IMR-90 (cell line): Measurements from ENCODE around the gene GOLGA1. TPM values are rescaled to one million over a fixed set of nuclear protein-coding genes. Genes with fewer than 3 reads are reported as not detected.

Experiments
- ATAC-seq: fragments of 200-7000 bp; cut with Tn5 transposase; 2 replicates; pipeline ENCODE4 v1.9.1; 2020; ENCODE audit warnings: low read depth, mild to moderate bottlenecking, moderate library complexity
- Bru-seq: library from RNA; stranded (reverse); fragments of 400-500 nt; gene quantifications from one replicate; lab custom pipeline; 2021; lab: Mats Ljungman, UMichigan
- BruChase-seq, 2 experiments: library from RNA; stranded (reverse); fragments of 400-500 nt; gene quantifications; one replicate each; lab custom pipeline; 2021; lab: Mats Ljungman, UMichigan
- BruUV-seq: library from RNA; stranded (reverse); fragments of 400-500 nt; replicated peaks from 2 replicates; lab custom pipeline; 2021; lab: Mats Ljungman, UMichigan
- CTCF ChIA-PET: fragments of 300-600 bp; formaldehyde crosslinking; extraction: SDS; loops from one replicate; lab custom pipeline; 2021; ENCODE audit warnings: antibody characterized with exemption; lab: Yijun Ruan, JAX
- POLR2A ChIA-PET: fragments of 300-600 bp; sonication (Branson Sonifier 250); formaldehyde crosslinking; loops from one replicate; lab custom pipeline; 2022; ENCODE audit warnings: antibody characterized with exemption; ENCODE audit not compliant: unreplicated experiment; lab: Charles Lee
- DNase-seq: peaks from one replicate; pipeline ENCODE4 v3.0.0; 2013
- H2AFZ ChIP-seq: replicated peaks from 2 replicates; pipeline ENCODE3; 2013; ENCODE audit warnings: low read length, mild to moderate bottlenecking; ENCODE audit not compliant: poor library complexity
- H2AK5ac ChIP-seq: 2 replicates; pipeline ENCODE4 v1.6.1; 2013; ENCODE audit warnings: low read depth, low read length, inconsistent platforms
- H2AK9ac ChIP-seq: replicated peaks from 2 replicates; pipeline ENCODE3; 2013; ENCODE audit warnings: mild to moderate bottlenecking, low read depth, low read length, moderate library complexity; ENCODE audit not compliant: poor library complexity
- H2BK120ac ChIP-seq: 2 replicates; pipeline ENCODE4 v1.6.1; 2013; ENCODE audit warnings: low read depth, low read length, inconsistent platforms
- H2BK15ac ChIP-seq: 3 replicates; pipeline ENCODE4 v1.6.1; 2013; ENCODE audit warnings: low read depth, low read length, inconsistent platforms
- H2BK20ac ChIP-seq: 2 replicates; pipeline ENCODE4 v1.6.1; 2013; ENCODE audit warnings: low read depth, mild to moderate bottlenecking, inconsistent platforms, low read length, moderate library complexity
- H2BK5ac ChIP-seq: 2 replicates; pipeline ENCODE4 v1.6.1; 2013; ENCODE audit warnings: mild to moderate bottlenecking, low read depth, low read length, inconsistent platforms; ENCODE audit not compliant: poor library complexity, severe bottlenecking
- H3K14ac ChIP-seq: replicated peaks from 2 replicates; pipeline ENCODE4 v1.6.1; 2013; ENCODE audit warnings: low read depth, low read length, inconsistent platforms
- H3K18ac ChIP-seq: 2 replicates; pipeline ENCODE4 v1.6.1; 2013; ENCODE audit warnings: low read depth, low read length, control low read depth
- H3K23ac ChIP-seq: 2 replicates; pipeline ENCODE4 v1.6.1; 2013; ENCODE audit warnings: low read depth, low read length, inconsistent platforms
- H3K27ac ChIP-seq: 2 replicates; pipeline ENCODE4 v1.5.1; 2013; ENCODE audit warnings: mild to moderate bottlenecking, control low read depth, low read length; ENCODE audit not compliant: insufficient read depth
- H3K27me3 ChIP-seq: 2 replicates; pipeline ENCODE4 v1.6.1; 2013; ENCODE audit warnings: low read length; ENCODE audit not compliant: control insufficient read depth, insufficient read depth
- H3K36me3 ChIP-seq: 2 replicates; pipeline ENCODE4 v1.6.1; 2013; ENCODE audit warnings: low read length, mixed read lengths; ENCODE audit not compliant: control insufficient read depth, insufficient read depth
- H3K4ac ChIP-seq: 2 replicates; pipeline ENCODE4 v1.6.1; 2013; ENCODE audit warnings: low read depth, low read length, inconsistent platforms
- H3K4me1 ChIP-seq: 2 replicates; pipeline ENCODE4 v1.6.1; 2013; ENCODE audit warnings: low read length, mixed read lengths; ENCODE audit not compliant: control insufficient read depth, insufficient read depth
- H3K4me2 ChIP-seq: 2 replicates; pipeline ENCODE4 v1.6.1; 2013; ENCODE audit warnings: low read depth, mild to moderate bottlenecking, control low read depth, low read length, moderate library complexity
- H3K4me3 ChIP-seq: 2 replicates; pipeline ENCODE4 v1.5.1; 2013; ENCODE audit warnings: low read depth, mild to moderate bottlenecking, control low read depth, low read length, moderate library complexity; ENCODE audit not compliant: insufficient read depth
- H3K56ac ChIP-seq: 2 replicates; pipeline ENCODE4 v1.6.1; 2013; ENCODE audit warnings: low read length, inconsistent platforms; ENCODE audit not compliant: insufficient read depth; ENCODE audit errors: extremely low read depth
- H3K79me1 ChIP-seq, 2 experiments: 2 replicates each; pipeline ENCODE4 v1.6.1; 2013; ENCODE audit warnings: low read length in 2 of 2, inconsistent platforms in 1 of 2, low read depth in 1 of 2
- H3K9ac ChIP-seq: 2 replicates; pipeline ENCODE4 v1.6.1; 2013; ENCODE audit warnings: low read depth, low read length, control low read depth
- H3K9me1 ChIP-seq: 2 replicates; pipeline ENCODE4 v1.6.1; 2013; ENCODE audit warnings: low read length, inconsistent platforms; ENCODE audit not compliant: insufficient read depth
- H3K9me3 ChIP-seq: 2 replicates; pipeline ENCODE4 v1.6.1; 2013; ENCODE audit warnings: low read length; ENCODE audit not compliant: control insufficient read depth, insufficient read depth
- H4K20me1 ChIP-seq: 2 replicates; pipeline ENCODE4 v1.6.1; 2013; ENCODE audit warnings: low read length, inconsistent platforms; ENCODE audit not compliant: insufficient read depth
- H4K5ac ChIP-seq: 2 replicates; pipeline ENCODE4 v1.6.1; 2013; ENCODE audit warnings: mild to moderate bottlenecking, low read depth, low read length, control low read depth
- H4K8ac ChIP-seq, 2 experiments: 2 replicates each; pipeline ENCODE4 v1.6.1; 2013; ENCODE audit warnings: low read depth in 2 of 2, low read length in 2 of 2, control low read depth in 1 of 2, inconsistent platforms in 1 of 2
- H4K91ac ChIP-seq: 2 replicates; pipeline ENCODE4 v1.6.1; 2013; ENCODE audit warnings: low read depth, low read length, inconsistent platforms; ENCODE audit not compliant: insufficient read depth
- BHLHE40 ChIP-seq: fragments of 150-350 bp; IDR thresholded peaks from 2 replicates; pipeline ENCODE4 v1.6.1; 2016; ENCODE audit warnings: mild to moderate bottlenecking, low read depth, low read length
- CEBPB ChIP-seq: IDR thresholded peaks from 2 replicates; pipeline ENCODE4 v1.6.1; 2012; ENCODE audit warnings: low read depth, low read length, improper control_type of control experiment
- ELK1 ChIP-seq: fragments of 150-350 bp; IDR thresholded peaks from 2 replicates; pipeline ENCODE4 v1.6.1; 2016; ENCODE audit warnings: low read depth, mild to moderate bottlenecking, low read length, moderate library complexity, borderline replicate concordance
- FOS ChIP-seq: fragments of 150-350 bp; IDR thresholded peaks from 2 replicates; pipeline ENCODE4 v1.6.1; 2016; ENCODE audit warnings: low read depth, low read length
- MAFK ChIP-seq: IDR thresholded peaks from 2 replicates; pipeline ENCODE4 v1.6.1; 2012; ENCODE audit warnings: low read depth, low read length, improper control_type of control experiment
- MXI1 ChIP-seq: IDR thresholded peaks from 2 replicates; pipeline ENCODE4 v1.6.1; 2012; ENCODE audit warnings: low read depth, mild to moderate bottlenecking, low read length, moderate library complexity, borderline replicate concordance
- NFE2L2 ChIP-seq: fragments of 150-350 bp; IDR thresholded peaks from 2 replicates; pipeline ENCODE4 v1.6.1; 2016; ENCODE audit warnings: low read depth, mild to moderate bottlenecking, low read length
- RAD21 ChIP-seq: IDR thresholded peaks from 2 replicates; pipeline ENCODE4 v1.6.1; 2012; ENCODE audit warnings: low read length, improper control_type of control experiment
- RCOR1 ChIP-seq: IDR thresholded peaks from 2 replicates; pipeline ENCODE4 v1.6.1; 2012; ENCODE audit warnings: mild to moderate bottlenecking, low read length, improper control_type of control experiment; ENCODE audit not compliant: insufficient replicate concordance
- WGBS, 2 experiments: methylation state at CpG; one replicate each; pipeline versions ENCODE4 v1.1.5 to v1.1.7; 2013; ENCODE audit warnings: missing lambda C conversion rate in 2 of 2; ENCODE audit not compliant: insufficient read length in 1 of 2; ENCODE audit errors: extremely low coverage in 2 of 2; 5-methylcytosine and 5-hydroxymethylcytosine counted together
- dilution Hi-C: fragments of 300-500 bp; cut with HindIII; formaldehyde crosslinking; loops from one replicate; pipeline ENCODE4 v1.14.3; 2018; ENCODE audit warnings: low sequenced_read_pairs; ENCODE audit not compliant: unreplicated experiment
- in situ Hi-C: fragments of 300-500 bp; cut with MboI; formaldehyde crosslinking; loops from 3 replicates; pipeline ENCODE4 v1.14.3; 2019; ENCODE audit warnings: low sequenced_read_pairs, inconsistent platforms, mixed read lengths
- intact Hi-C: fragments of 100-400 bp; cut with micrococcal nuclease; formaldehyde crosslinking; loops from 2 replicates; pipeline ENCODE4 v1.10.0; 2022
- long read RNA-seq: library from polyadenylated mRNA; unstranded; transcript quantifications from one replicate; pipeline ENCODE4 v2.0.0, GENCODE V29; 2021; ENCODE audit not compliant: unreplicated experiment
- polyA plus RNA-seq, 3 experiments: library from polyadenylated mRNA; depleted of rRNA; stranded (reverse); fragments of >200 nt; gene quantifications; 2 replicates each; pipeline ENCODE4 v1.2.3, GENCODE V29; 2012; ENCODE audit warnings: low replicate concordance in 1 of 3
- total RNA-seq: library from RNA; depleted of rRNA; stranded (reverse); fragments of >200 nt; gene quantifications from 2 replicates; pipeline ENCODE4 v1.2.3, GENCODE V29; 2012; rRNA removed
- TF ChIP-seq, protein P1 (sequence below): fragments of 150-350 bp; IDR thresholded peaks from 2 replicates; pipeline ENCODE4 v1.6.1; 2017; ENCODE audit warnings: mild to moderate bottlenecking, antibody characterized with exemption, low read length, low read depth

The GOLGA1 gene, protein sequence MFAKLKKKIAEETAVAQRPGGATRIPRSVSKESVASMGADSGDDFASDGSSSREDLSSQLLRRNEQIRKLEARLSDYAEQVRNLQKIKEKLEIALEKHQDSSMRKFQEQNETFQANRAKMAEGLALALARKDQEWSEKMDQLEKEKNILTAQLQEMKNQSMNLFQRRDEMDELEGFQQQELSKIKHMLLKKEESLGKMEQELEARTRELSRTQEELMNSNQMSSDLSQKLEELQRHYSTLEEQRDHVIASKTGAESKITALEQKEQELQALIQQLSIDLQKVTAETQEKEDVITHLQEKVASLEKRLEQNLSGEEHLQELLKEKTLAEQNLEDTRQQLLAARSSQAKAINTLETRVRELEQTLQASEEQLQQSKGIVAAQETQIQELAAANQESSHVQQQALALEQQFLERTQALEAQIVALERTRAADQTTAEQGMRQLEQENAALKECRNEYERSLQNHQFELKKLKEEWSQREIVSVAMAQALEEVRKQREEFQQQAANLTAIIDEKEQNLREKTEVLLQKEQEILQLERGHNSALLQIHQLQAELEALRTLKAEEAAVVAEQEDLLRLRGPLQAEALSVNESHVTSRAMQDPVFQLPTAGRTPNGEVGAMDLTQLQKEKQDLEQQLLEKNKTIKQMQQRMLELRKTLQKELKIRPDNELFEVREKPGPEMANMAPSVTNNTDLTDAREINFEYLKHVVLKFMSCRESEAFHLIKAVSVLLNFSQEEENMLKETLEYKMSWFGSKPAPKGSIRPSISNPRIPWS
- 10.6 and 11.9 TPM in 2 replicates for total RNA-seq
- polyA plus RNA-seq (2012; rRNA removed) = 11.0 and 12.7 TPM in 2 replicates
- 4.9 and 8.1 TPM in 2 replicates for polyA plus RNA-seq (2012; cell fraction: cytosol; rRNA removed)
- polyA plus RNA-seq (2012; cell fraction: nucleus; rRNA removed; ENCODE audit: low replicate concordance) = 20.0 and 40.0 TPM in 2 replicates
- percentile 77 among the genes with signal in this experiment for Bru-seq, nascent RNA
- percentile 87 among the genes with signal in this experiment for BruChase-seq, experiment 1, labeled RNA remaining after a 6-hour chase
- BruChase-seq, experiment 2, labeled RNA remaining after a 2-hour chase = percentile 74 among the genes with signal in this experiment
- long read RNA-seq, full-length matches to known transcripts = 3 of 19 reads
- long read RNA-seq, partial matches to known transcripts = 3 of 19 reads
- long read RNA-seq, other reads (novel, unspliced or antisense) = 13 of 19 reads

- intact Hi-C loops = loop anchor here (1.0 to 2.0 kb wide), 3 partner anchors 20 to 260 kb away; partner anchors contain the start of genes RABEPK and SCAI
- Histone ChIP-seq H3K79me1 (peaks cover 11 to 17% of the 10 kb centered on the region in 2 experiments), H3K9ac (peak within 1 kb of the TSS; percentile 95), H2BK120ac (peak within 1 kb of the TSS; percentile 72), H3K4ac (peak within 1 kb of the TSS; percentile 96), H2AK9ac (peak within 1 kb of the TSS; percentile 97), H3K27ac (peak within 1 kb of the TSS; percentile 93), H3K36me3 (peaks cover 5% of the 10 kb centered on the region), H2BK5ac (peak within 1 kb of the TSS; percentile 93), H4K20me1 (no peaks in the 10 kb centered on the region), H3K4me3 (peak within 1 kb of the TSS; percentile 84), H2BK15ac (peak within 1 kb of the TSS; percentile 28; the same call in 1 of the 3 replicates), H3K18ac (peak within 1 kb of the TSS; percentile 72), H3K4me2 (peak within 1 kb of the TSS; percentile 98), H3K14ac (peak within 1 kb of the TSS; percentile 98), H2AFZ (peak within 1 kb of the TSS; percentile 94), H3K9me1 (no peaks in the 10 kb centered on the region), H3K4me1 (peaks cover 4% of the 10 kb centered on the region; the same call in 1 of the 2 replicates), H2AK5ac (peak within 1 kb of the TSS; percentile 81), H3K56ac (peak within 1 kb of the TSS; percentile 96), H3K9me3 (no peaks in the 10 kb centered on the region), H2BK20ac (peak within 1 kb of the TSS; percentile 8; the same call in 1 of the 2 replicates), H3K23ac (peak within 1 kb of the TSS; percentile 97), H4K91ac (peak within 1 kb of the TSS; percentile 89), H3K27me3 (no peaks in the 10 kb centered on the region), H4K8ac (peak within 1 kb of the TSS; percentile 79 to 94), H4K5ac (peak within 1 kb of the TSS; percentile 91)
- dilution Hi-C loops = no loop called here
- in situ Hi-C loops = loop anchor here (5.0 kb wide), 1 partner anchor 201 kb away; the partner anchor contains the start of gene SCAI
- CTCF ChIA-PET = no interaction called here
- POLR2A ChIA-PET = no interaction called here
- ATAC-seq = peak; percentile 89
- BruUV-seq = TSS peak; percentile 72
- 0% methylated on average over 37 of the region's 70 CpGs; no CpG with 5 or more reads in 1 of the 2 experiments for WGBS, 2 experiments
- peak; percentile 93 for DNase-seq
- TF ChIP-seq MXI1 (peak; percentile 61; the same call in 1 of the 2 replicates), RCOR1 (no peak), CEBPB (no peak), ELK1 (peak; percentile 88), RAD21 (peak; percentile 4; the same call in 1 of the 2 replicates), FOS (peak; percentile 29), MAFK (no peak), BHLHE40 (peak; percentile 82), NFE2L2 (no peak)
- TF ChIP-seq, protein P1, sequence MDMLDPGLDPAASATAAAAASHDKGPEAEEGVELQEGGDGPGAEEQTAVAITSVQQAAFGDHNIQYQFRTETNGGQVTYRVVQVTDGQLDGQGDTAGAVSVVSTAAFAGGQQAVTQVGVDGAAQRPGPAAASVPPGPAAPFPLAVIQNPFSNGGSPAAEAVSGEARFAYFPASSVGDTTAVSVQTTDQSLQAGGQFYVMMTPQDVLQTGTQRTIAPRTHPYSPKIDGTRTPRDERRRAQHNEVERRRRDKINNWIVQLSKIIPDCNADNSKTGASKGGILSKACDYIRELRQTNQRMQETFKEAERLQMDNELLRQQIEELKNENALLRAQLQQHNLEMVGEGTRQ = no peak
These were observed at the start of gene GOLGA1 for GRCh38 chr9:124940894-124941678. TSS of gene GOLGA1 (minus strand) at chr9:124941083. CDS start at chr9:124938711, 2,372 bp downstream.
